Ectodermal cell (in vitro differentiated cells): ENCODE measurements around the gene ADAMTS8. TPM values are rescaled to one million over a fixed set of nuclear protein-coding genes. Genes with fewer than 3 reads are reported as not detected.
A peak's percentile ranks its signal among the peaks of the same experiment; 100 is the strongest.

Experiments used
- H3K27ac ChIP-seq: 2 replicates; pipeline ENCODE4 v1.7.0; 2013; ENCODE audit warnings: mild to moderate bottlenecking, low read depth, low read length; ENCODE audit not compliant: insufficient read depth, poor library complexity, severe bottlenecking
- H3K27me3 ChIP-seq: 2 replicates; pipeline ENCODE4 v1.7.0; 2013; ENCODE audit warnings: mild to moderate bottlenecking, low read length; ENCODE audit not compliant: insufficient read depth, control insufficient read depth, poor library complexity, severe bottlenecking
- H3K36me3 ChIP-seq: one replicate; pipeline ENCODE4 v1.7.0; 2013; ENCODE audit warnings: low read length; ENCODE audit not compliant: control insufficient read depth, insufficient read depth
- H3K4me1 ChIP-seq: one replicate; pipeline ENCODE4 v1.7.0; 2013; ENCODE audit warnings: low read length; ENCODE audit not compliant: control insufficient read depth, insufficient read depth
- H3K4me3 ChIP-seq: 2 replicates; pipeline ENCODE4 v1.7.0; 2013; ENCODE audit warnings: low read depth, low read length, control low read depth; ENCODE audit not compliant: insufficient read depth
- H3K9me3 ChIP-seq: 2 replicates; pipeline ENCODE4 v1.7.0; 2013; ENCODE audit warnings: mild to moderate bottlenecking, low read length, moderate library complexity; ENCODE audit not compliant: control insufficient read depth
- WGBS, 2 experiments: methylation state at CpG; one replicate each; pipeline ENCODE4 v1.1.7; 2013; ENCODE audit warnings: missing lambda C conversion rate in 2 of 2; 5-methylcytosine and 5-hydroxymethylcytosine counted together
- polyA plus RNA-seq, 4 experiments: library from polyadenylated mRNA; stranded (reverse); fragments of 50-300 nt; gene quantifications; one replicate each; pipeline ENCODE4 v1.2.3, GENCODE V29; 2013

Gene ADAMTS8
- 0.44 TPM for polyA plus RNA-seq (2013, experiment 1 of 4)
- 0.50 TPM for polyA plus RNA-seq (2013, experiment 2 of 4)
- 0.53 TPM for polyA plus RNA-seq (2013, experiment 3 of 4)
- polyA plus RNA-seq (2013, experiment 4 of 4): 0.65 TPM

GRCh38 chr11:130428316-130429119, at the start of gene ADAMTS8:
ADAMTS8 (minus strand) TSS chr11:130428609; CDS start chr11:130428286, 323 bp downstream.
- WGBS, 2 experiments: 3% methylated on average over 61 to 64 of the region's 64 CpGs
- peaks cover 67% of the 10 kb centered on the region for H3K27me3 ChIP-seq
- H3K27ac ChIP-seq: no peak within 1 kb of the TSS
- no peaks in the 10 kb centered on the region for H3K9me3 ChIP-seq
- peaks cover 3% of the 10 kb centered on the region for H3K4me1 ChIP-seq
- H3K4me3 ChIP-seq: peak within 1 kb of the TSS; percentile 41
- no peaks in the 10 kb centered on the region for H3K36me3 ChIP-seq

GRCh38 chr11:130477586-130478203, 49.3 kb upstream of the ADAMTS8 start:
- Histone ChIP-seq H3K27ac (no peak overlapping the region), H3K9me3 (no peaks in the 10 kb centered on the region), H3K4me3 (no peak overlapping the region), H3K4me1 (peaks cover 12% of the 10 kb centered on the region), H3K36me3 (no peaks in the 10 kb centered on the region), H3K27me3 (no peaks in the 10 kb centered on the region)
- WGBS, 2 experiments: 92 to 93% methylated on average over 6 of the region's 6 CpGs

GRCh38 chr11:130476922-130477491, 48.6 kb upstream of the ADAMTS8 start:
- Histone ChIP-seq H3K36me3 (no peaks in the 10 kb centered on the region), H3K27me3 (no peaks in the 10 kb centered on the region), H3K27ac (no peak overlapping the region), H3K4me3 (no peak overlapping the region), H3K9me3 (no peaks in the 10 kb centered on the region), H3K4me1 (peaks cover 12% of the 10 kb centered on the region)
- 91 to 93% methylated on average over 16 of the region's 16 CpGs for WGBS, 2 experiments

- H3K9me3 ChIP-seq: no peaks in the 10 kb centered on the region
- peaks cover 12% of the 10 kb centered on the region for H3K4me1 ChIP-seq
- no peak overlapping the region for H3K27ac ChIP-seq
- H3K27me3 ChIP-seq: no peaks in the 10 kb centered on the region
- H3K36me3 ChIP-seq: no peaks in the 10 kb centered on the region
- WGBS, 2 experiments: 89 to 91% methylated on average over 12 of the region's 12 CpGs
- H3K4me3 ChIP-seq: no peak overlapping the region
These were observed 48.0 kb upstream of the ADAMTS8 start for GRCh38 chr11:130476200-130476921.

GRCh38 chr11:130475426-130476053, 47.1 kb upstream of the ADAMTS8 start:
- Histone ChIP-seq H3K36me3 (no peaks in the 10 kb centered on the region), H3K4me1 (peaks cover 12% of the 10 kb centered on the region), H3K4me3 (no peak overlapping the region), H3K27ac (no peak overlapping the region), H3K9me3 (no peaks in the 10 kb centered on the region), H3K27me3 (no peaks in the 10 kb centered on the region)
- 93 to 95% methylated on average over 9 to 10 of the region's 10 CpGs for WGBS, 2 experiments

GRCh38 chr11:130474637-130475400, 46.4 kb upstream of the ADAMTS8 start:
- Histone ChIP-seq H3K4me1 (peaks cover 12% of the 10 kb centered on the region), H3K27ac (no peak overlapping the region), H3K4me3 (no peak overlapping the region), H3K36me3 (no peaks in the 10 kb centered on the region), H3K27me3 (no peaks in the 10 kb centered on the region), H3K9me3 (no peaks in the 10 kb centered on the region)
- WGBS, 2 experiments: 92 to 96% methylated on average over 12 of the region's 12 CpGs

- 94 to 97% methylated on average over 21 of the region's 21 CpGs for WGBS, 2 experiments
- no peak overlapping the region for H3K27ac ChIP-seq
- H3K4me3 ChIP-seq: no peak overlapping the region
- H3K9me3 ChIP-seq: no peaks in the 10 kb centered on the region
- H3K27me3 ChIP-seq: no peaks in the 10 kb centered on the region
- H3K4me1 ChIP-seq: peaks cover 9% of the 10 kb centered on the region
- no peaks in the 10 kb centered on the region for H3K36me3 ChIP-seq
These were observed 45.5 kb upstream of the ADAMTS8 start for GRCh38 chr11:130473795-130474377.

- 95 to 96% methylated on average over 52 of the region's 52 CpGs for WGBS, 2 experiments
- Histone ChIP-seq H3K27ac (no peak overlapping the region), H3K4me1 (peaks cover 3% of the 10 kb centered on the region), H3K27me3 (no peaks in the 10 kb centered on the region), H3K36me3 (no peaks in the 10 kb centered on the region), H3K9me3 (no peaks in the 10 kb centered on the region), H3K4me3 (no peak overlapping the region)
These were observed 44.8 kb upstream of the ADAMTS8 start for GRCh38 chr11:130473056-130473794.
